Activated naive CD4-positive, alpha-beta T cell treated with Interleukin-2 at 50 U/mL for 16 hours (primary cell): ENCODE data around the gene GSTK1.
"Not testable (repeated sequence)": the region's sequence is repeated elsewhere in the genome, so short reads cannot be mapped to it uniquely, and the experiment has no call there.

ENCODE experiments used
- DNase-seq: peaks from one replicate; pipeline ENCODE4 v3.0.0-alpha.2; 2020

Gene GSTK1

GRCh38 chr7:143263266-143264195, at the start of gene GSTK1:
Gene GSTK1 (plus strand): TSS chr7:143263441. CDS start chr7:143263514, 73 bp downstream.
- peak; percentile 88 for DNase-seq

GRCh38 chr7:143213478-143213877, 49.8 kb upstream of the GSTK1 start:
- DNase-seq, result not testable (repeated sequence)

DNA sequence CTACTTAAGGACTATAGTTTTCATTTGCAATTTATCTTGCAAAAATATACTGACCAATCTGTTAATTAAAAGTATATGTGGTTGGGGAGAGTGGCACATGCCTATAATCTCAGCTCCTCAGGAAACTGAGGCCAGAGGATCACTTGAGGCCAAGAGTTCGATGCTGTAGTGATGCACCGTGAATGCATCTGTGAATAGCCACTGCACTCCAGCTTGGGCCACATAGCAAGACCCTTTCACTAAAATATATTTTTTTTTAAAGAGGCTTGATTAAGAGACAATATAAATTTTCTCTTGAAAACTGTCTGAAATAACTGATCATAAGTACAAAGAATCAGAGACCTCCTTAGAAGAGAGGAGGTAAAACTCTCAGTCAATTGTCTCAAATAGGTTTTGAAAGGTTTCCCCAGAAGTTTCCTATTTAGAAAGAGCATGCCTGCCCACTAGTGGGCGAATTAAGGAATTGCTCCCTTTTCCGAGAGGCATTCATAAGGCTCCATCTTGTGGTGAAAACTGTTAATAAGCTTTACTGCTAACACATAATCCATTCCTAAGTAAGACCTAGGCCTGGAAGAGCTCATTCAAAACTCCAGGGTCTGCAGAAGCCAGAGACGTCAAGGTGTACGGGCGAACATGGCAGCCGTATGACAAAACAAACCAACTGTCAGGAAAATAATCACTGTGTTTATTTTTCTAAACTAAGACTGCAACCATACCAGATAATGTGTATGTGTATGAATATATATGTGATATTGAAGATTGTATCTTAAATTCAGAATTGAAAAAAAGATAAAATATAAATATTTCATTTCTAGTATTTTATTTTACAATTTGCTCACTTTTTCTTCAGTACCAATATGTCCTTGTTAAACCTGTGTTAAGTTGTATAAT, 48.2 kb upstream of the GSTK1 start:
- peak; percentile 52 for DNase-seq

- DNase-seq, result no peak
Measured at GRCh38 chr7:143216151-143216550, 47.1 kb upstream of the GSTK1 start.

- no peak for DNase-seq
Measured at GRCh38 chr7:143216686-143217085, 46.6 kb upstream of the GSTK1 start.

DNA sequence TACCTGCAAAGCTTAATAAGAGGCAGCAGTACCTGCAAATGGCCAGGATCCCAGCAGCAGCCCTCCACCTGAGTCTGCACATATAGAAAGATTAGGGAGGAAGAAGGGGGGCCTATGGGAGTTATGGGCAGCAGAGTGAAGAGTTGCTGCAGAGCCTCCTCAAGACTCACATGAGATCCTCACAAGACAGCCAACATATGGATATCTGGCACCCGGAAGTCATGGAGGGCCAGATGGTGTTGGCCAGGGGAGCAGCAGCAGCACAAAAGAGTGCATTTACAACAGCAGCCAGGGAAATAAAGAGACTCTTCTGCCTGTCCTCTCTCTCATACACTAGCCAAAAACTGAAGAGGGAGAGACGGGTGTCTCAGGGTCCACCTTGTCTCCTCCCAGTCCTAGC, 45.4 kb upstream of the GSTK1 start:
- DNase-seq, result no peak

DNA sequence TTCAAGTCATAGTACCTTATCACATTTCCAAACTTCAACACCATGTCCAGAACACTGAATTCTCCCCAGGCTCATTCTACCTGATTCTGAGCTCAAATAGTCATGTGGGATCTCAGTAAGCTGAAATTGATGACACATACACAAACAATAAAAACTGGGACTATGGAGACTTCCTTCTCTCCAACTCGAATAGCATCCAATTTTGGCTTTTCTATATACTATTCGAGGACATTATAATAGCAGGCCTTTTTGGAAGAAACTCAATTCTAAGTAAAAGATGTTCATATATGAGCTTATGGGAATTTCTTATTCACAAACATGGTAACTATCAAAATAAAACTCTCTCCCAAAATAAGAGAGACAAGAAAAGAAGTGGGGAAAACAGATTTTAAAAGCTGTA, 42.0 kb upstream of the GSTK1 start:
- no peak for DNase-seq

DNA sequence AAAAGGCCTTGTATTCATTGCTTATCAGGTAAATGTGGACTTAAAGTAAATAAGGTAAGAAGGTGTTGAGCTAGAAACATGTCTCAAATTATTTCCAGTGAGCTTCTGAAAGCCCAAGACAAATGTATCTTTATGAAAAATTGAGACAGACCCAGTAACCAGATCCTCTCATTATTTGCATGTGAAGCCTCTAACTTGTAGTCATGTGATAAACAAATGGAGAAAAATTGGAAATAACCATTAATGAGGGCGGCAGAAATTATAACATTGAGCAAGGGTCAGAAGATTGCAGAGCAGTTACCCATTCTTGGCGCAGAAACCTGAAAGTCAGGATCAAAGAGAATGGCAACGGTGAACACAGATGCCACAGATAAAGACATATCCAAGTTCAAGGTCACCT, 41.5 kb upstream of the GSTK1 start, which contains the start of gene TAS2R40:
Gene TAS2R40 (plus strand): TSS at position 301 of the 400 bp plus-strand sequence. CDS start 42 bp downstream, at position 343.
- no peak for DNase-seq

DNA sequence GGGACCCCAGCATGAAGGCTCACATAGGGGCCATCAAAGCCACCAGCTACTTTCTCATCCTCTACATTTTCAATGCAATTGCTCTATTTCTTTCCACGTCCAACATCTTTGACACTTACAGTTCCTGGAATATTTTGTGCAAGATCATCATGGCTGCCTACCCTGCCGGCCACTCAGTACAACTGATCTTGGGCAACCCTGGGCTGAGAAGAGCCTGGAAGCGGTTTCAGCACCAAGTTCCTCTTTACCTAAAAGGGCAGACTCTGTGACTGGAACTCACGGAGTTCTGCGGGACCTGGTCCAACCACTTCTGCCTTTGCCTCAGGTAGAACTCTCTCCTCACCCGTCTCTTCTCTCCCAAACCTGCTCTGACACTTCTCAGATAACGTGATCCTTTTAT, 40.5 kb upstream of the GSTK1 start:
- DNase-seq, result no peak

DNA sequence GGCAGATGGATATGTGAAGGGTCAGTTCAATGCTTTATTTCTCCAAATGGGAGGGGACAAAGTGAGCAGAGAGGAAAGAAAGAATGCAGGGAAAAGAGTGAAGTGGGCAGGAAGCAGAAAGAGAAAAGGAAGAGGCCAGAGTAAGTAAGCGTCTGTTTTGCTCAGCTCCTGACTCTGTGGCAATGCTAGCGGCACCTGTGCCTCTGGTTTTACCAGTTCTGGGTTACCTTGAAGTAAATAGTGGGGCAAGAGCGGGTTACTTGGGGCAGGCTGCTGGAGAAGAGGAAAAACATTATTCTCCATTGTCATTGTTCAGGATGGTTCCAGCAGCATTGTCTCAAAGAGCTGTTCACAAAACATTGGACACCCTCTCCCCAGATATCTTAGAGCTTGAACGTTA, 39.5 kb upstream of the GSTK1 start:
- DNase-seq, result no peak

GRCh38 chr7:143225047-143225446, 38.2 kb upstream of the GSTK1 start:
- no peak for DNase-seq

DNA sequence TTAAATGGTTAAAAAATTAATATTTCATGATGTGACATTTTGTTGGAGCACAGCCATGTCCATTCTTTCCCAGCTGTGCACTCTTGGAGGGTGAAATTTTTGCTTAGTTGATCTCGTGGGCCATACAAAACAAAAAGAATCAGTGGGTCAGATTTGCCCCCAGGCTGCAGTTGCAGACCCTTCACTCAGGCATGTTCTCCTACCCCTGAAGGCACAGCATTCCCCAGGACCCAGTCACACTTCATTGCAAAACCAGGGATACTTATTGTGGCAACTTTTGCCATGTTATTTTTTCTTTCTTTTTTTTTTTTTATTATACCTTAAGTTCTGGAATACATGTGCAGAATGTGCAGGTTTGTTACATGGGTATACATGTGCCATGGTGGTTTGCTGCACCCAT, 35.4 kb upstream of the GSTK1 start:
- no peak for DNase-seq

- no peak for DNase-seq
Measured at GRCh38 chr7:143229054-143229790, 34.0 kb upstream of the GSTK1 start.

- no peak for DNase-seq
Measured at GRCh38 chr7:143230602-143231457, 32.4 kb upstream of the GSTK1 start.

DNA sequence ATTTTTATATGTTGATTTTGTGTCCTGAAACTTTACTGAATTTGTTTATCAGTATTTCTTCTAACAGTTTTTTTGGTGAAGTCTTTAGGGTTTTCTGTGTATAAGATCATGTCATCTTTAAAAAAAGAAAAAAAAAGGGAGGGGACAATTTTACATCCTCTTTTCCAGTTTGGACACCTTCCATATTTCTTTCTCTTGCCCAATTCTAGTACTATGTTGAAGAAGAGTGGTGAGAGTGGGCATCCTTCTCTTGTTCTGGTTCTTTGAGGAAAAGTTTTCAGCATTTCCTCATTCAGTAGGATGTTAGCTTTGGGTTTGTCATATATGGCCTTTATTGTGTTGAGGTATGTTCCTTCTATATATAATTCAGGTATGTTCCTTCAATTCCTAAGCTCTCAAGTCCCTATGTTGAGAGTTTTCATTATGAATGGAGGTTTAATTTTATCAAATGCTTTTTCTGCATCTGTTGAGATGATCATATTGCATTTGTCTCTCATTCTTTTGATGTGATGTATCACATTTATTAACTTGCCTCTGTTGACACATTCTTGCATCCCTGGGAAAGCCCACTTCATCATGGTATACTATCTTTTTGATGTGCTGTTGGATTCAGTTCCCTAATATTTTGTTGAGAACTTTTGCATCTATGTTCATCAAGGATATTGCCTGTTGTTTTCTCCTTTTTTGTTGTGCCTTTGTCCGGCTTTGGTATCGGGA, 29.3 kb upstream of the GSTK1 start:
- DNase-seq, result no peak

DNA sequence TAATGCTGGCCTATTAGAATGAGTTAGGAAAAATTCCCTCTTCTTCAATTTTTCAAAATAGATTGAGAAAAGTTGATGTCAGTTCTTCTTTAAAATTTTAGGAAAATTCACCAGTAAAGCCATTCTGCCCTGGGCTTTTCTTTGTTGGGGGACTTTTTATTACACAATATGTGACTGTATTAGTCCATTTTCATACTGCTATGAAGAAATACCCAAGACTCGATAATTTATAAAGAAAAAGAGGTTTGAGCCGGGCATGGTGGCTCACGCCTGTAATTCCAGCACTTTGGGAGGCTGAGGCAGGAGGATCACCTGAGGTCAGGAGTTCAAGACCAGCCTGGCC, 28.7 kb upstream of the GSTK1 start:
- DNase-seq, result no peak

GRCh38 chr7:143235561-143235960, 27.7 kb upstream of the GSTK1 start:
- no peak for DNase-seq

DNA sequence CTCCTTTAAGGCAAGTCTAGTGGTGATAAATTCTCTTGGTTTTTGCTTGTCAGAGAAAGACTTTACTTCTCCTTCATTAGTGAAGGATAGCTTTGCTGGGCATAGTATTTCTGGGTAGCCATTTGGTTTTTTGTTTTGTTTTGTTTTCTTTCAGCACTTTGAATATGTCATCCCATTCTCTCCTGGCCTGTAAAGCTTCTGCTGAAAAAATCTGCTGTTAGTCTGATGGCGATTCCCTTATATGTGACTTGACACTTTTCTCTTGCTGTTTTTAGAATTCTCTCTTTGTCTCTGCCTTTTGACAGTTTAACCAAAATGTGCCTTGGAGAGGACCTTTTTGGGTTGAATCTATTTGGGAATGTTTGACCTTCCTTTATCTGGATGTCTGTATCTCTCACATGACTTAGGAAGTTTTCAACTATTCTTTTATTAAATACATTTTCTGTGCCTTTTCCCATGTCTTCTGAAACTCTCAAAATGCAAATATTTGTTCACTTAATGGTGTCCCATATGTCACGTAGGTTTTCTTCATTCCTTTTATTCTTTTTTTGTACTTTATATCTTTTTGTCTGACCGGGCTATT, 26.7 kb upstream of the GSTK1 start:
- no peak for DNase-seq

DNA sequence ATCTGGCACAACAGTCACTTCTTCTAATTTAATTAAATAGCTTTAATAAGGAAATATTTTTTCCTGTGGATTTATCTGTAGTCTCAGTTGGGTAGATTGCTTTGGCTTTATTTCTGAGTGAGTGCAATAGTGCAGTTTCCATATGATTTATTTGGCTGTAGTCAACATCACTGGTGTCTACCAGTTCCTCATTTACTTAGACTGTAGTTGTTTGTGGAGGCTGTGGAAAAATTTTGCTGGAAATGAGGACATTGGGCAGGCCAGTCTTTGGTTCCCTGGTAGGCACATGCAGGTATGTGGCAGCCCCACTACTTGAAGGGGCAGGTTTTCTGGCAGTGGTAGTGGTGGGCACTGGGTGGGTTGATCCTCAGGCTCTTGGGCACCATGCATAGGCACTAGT, 25.9 kb upstream of the GSTK1 start:
- no peak for DNase-seq

- no peak for DNase-seq
Measured at GRCh38 chr7:143238289-143238980, 24.8 kb upstream of the GSTK1 start.
